Measurements from ENCODE around the gene ITGA1.

GRCh38 chr5:52825826-52826225, 38.1 kb downstream of the ITGA1 start:
- TF ChIP-seq CTCF (IDR thresholded peaks at IDR 0.05): no peak
- TF ChIP-seq POLR2A (IDR thresholded peaks at IDR 0.05): no peak
- no peak for TF ChIP-seq POLR2AphosphoS5 (IDR thresholded peaks at IDR 0.05)

Measured in breast epithelium (tissue), 3 donors.